Measurements from ENCODE around the gene NFYA. TPM values are rescaled to one million over a fixed set of nuclear protein-coding genes. Genes with fewer than 3 reads are reported as not detected.

NFYA gene
- total RNA-seq, 3 donors from 2014 or later (not counting 1 experiment from before 2014, with no cell fraction given): 27.5 to 33.1 (median 33.0) TPM

- no peaks in the 10 kb centered on the region for H3K27me3 Mint-ChIP-seq (ENCODE audit: low read depth in 2 of 2)
- no peak for DNase-seq
- 90% methylated on average over 9 of the region's 9 CpGs for WGBS (ENCODE audit: insufficient coverage)
- no peaks in the 10 kb centered on the region for H3K36me3 Mint-ChIP-seq
- Histone ChIP-seq H3K27ac (ENCODE audit: low read length) (no peak overlapping the region), H3K4me1 (ENCODE audit: control insufficient read depth, insufficient read depth, low read length) (peaks cover 13% of the 10 kb centered on the region), H3K4me3 (ENCODE audit: low read length) (no peak overlapping the region), H3K27me3 (ENCODE audit: control insufficient read depth, insufficient read depth, low read length) (no peaks in the 10 kb centered on the region), H3K36me3 (ENCODE audit: control insufficient read depth, insufficient read depth, low read length) (no peaks in the 10 kb centered on the region), H3K9me3 (ENCODE audit: control insufficient read depth, insufficient read depth, low read length) (no peaks in the 10 kb centered on the region)
- no peak for ATAC-seq
- intact Hi-C loops (cut with micrococcal nuclease): no loop called here
- H3K9me3 Mint-ChIP-seq: no peaks in the 10 kb centered on the region
- TF ChIP-seq, protein P1, sequence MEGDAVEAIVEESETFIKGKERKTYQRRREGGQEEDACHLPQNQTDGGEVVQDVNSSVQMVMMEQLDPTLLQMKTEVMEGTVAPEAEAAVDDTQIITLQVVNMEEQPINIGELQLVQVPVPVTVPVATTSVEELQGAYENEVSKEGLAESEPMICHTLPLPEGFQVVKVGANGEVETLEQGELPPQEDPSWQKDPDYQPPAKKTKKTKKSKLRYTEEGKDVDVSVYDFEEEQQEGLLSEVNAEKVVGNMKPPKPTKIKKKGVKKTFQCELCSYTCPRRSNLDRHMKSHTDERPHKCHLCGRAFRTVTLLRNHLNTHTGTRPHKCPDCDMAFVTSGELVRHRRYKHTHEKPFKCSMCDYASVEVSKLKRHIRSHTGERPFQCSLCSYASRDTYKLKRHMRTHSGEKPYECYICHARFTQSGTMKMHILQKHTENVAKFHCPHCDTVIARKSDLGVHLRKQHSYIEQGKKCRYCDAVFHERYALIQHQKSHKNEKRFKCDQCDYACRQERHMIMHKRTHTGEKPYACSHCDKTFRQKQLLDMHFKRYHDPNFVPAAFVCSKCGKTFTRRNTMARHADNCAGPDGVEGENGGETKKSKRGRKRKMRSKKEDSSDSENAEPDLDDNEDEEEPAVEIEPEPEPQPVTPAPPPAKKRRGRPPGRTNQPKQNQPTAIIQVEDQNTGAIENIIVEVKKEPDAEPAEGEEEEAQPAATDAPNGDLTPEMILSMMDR (IDR thresholded peaks at IDR 0.05): no peak
- H3K4me1 Mint-ChIP-seq: peaks cover 15 to 18% of the 10 kb centered on the region in 2 donors
- no peak overlapping the region for H3K4me3 Mint-ChIP-seq
- H3K27ac Mint-ChIP-seq: no peak overlapping the region
Measured at GRCh38 chr6:41047745-41048732, 24.7 kb upstream of the NFYA start.

GRCh38 chr6:41049521-41049920 lies 23.3 kb upstream of the NFYA start:
- Histone ChIP-seq H3K27me3 (ENCODE audit: control insufficient read depth, insufficient read depth, low read length) (no peaks in the 10 kb centered on the region), H3K36me3 (ENCODE audit: control insufficient read depth, insufficient read depth, low read length) (no peaks in the 10 kb centered on the region), H3K4me1 (ENCODE audit: control insufficient read depth, insufficient read depth, low read length) (peaks cover 13% of the 10 kb centered on the region), H3K9me3 (ENCODE audit: control insufficient read depth, insufficient read depth, low read length) (no peaks in the 10 kb centered on the region), H3K4me3 (ENCODE audit: low read length) (no peak overlapping the region), H3K27ac (ENCODE audit: low read length) (no peak overlapping the region)
- H3K4me3 Mint-ChIP-seq: no peak overlapping the region
- H3K4me1 Mint-ChIP-seq: peaks cover 18% of the 10 kb centered on the region in 2 donors
- WGBS (ENCODE audit: insufficient coverage): 96% methylated on average over 1 of the region's 1 CpG
- no peaks in the 10 kb centered on the region for H3K36me3 Mint-ChIP-seq
- intact Hi-C loops (cut with micrococcal nuclease): no loop called here
- no peaks in the 10 kb centered on the region for H3K27me3 Mint-ChIP-seq (ENCODE audit: low read depth in 2 of 2)
- ATAC-seq (no peak), DNase-seq (no peak)
- TF ChIP-seq, protein P1 (IDR thresholded peaks at IDR 0.05): no peak
- H3K9me3 Mint-ChIP-seq: no peaks in the 10 kb centered on the region
- no peak overlapping the region for H3K27ac Mint-ChIP-seq

- no peaks in the 10 kb centered on the region for H3K36me3 ChIP-seq (ENCODE audit: control insufficient read depth, insufficient read depth, low read length)
- DNase-seq (no peak), ATAC-seq (no peak)
- Mint-ChIP-seq H3K36me3 (no peaks in the 10 kb centered on the region), H3K4me1 (peaks cover 18% of the 10 kb centered on the region in 2 donors), H3K27me3 (ENCODE audit: low read depth in 2 of 2) (no peaks in the 10 kb centered on the region), H3K9me3 (no peaks in the 10 kb centered on the region), H3K27ac (no peak overlapping the region), H3K4me3 (no peak overlapping the region)
- no peak overlapping the region for H3K4me3 ChIP-seq (ENCODE audit: low read length)
- peaks cover 13% of the 10 kb centered on the region for H3K4me1 ChIP-seq (ENCODE audit: control insufficient read depth, insufficient read depth, low read length)
- intact Hi-C loops (cut with micrococcal nuclease): no loop called here
- 86% methylated on average over 7 of the region's 7 CpGs for WGBS (ENCODE audit: insufficient coverage)
- no peak overlapping the region for H3K27ac ChIP-seq (ENCODE audit: low read length)
- no peaks in the 10 kb centered on the region for H3K9me3 ChIP-seq (ENCODE audit: control insufficient read depth, insufficient read depth, low read length)
- H3K27me3 ChIP-seq (ENCODE audit: control insufficient read depth, insufficient read depth, low read length): no peaks in the 10 kb centered on the region
- TF ChIP-seq, protein P1 (IDR thresholded peaks at IDR 0.05): no peak
Measured at GRCh38 chr6:41049955-41050354, 22.8 kb upstream of the NFYA start.

All from natural killer cell (primary cell).